Right ventricle myocardium inferior (tissue), 1 donor: ENCODE data around the gene INPP5D. TPM values are rescaled to one million over a fixed set of nuclear protein-coding genes. Genes with fewer than 3 reads are reported as not detected.

ENCODE experiments used
- ATAC-seq: fragments of 200-7000 bp; cut with Tn5 transposase; one replicate; pipeline ENCODE4 v1.9.1; 2020; ENCODE audit warnings: mild to moderate bottlenecking, moderate library complexity
- DNase-seq: peaks from one replicate; pipeline ENCODE4 v3.0.0; 2021; ENCODE audit errors: missing footprints
- intact Hi-C: fragments of 100-400 bp; cut with DNase I; formaldehyde crosslinking; loops from one replicate; pipeline ENCODE4 v1.11.0; 2022
- total RNA-seq: library from RNA; stranded (reverse); fragmentation: NEBNext Ultra II Directional; extraction: Animal tissue kit (Norgen Biotek cat#: 25700); gene quantifications from one replicate; pipeline ENCODE4 v1.2.1, GENCODE V29; 2021
- donor health status: DM: no; HTN: yes; CAD: no; lungs with severe emphysema.

INPP5D gene
- total RNA-seq, 1 donor from 2014 or later = 5.2 TPM

- intact Hi-C loops = no loop called here
- no peak for DNase-seq
- no peak for ATAC-seq
Observed at GRCh38 chr2:233029321-233029720, 30.8 kb upstream of the INPP5D start.

GRCh38 chr2:233031556-233032500, 28.3 kb upstream of the INPP5D start:
- ATAC-seq = no peak
- intact Hi-C loops = no loop called here
- DNase-seq = no peak

GRCh38 chr2:233032551-233033320, 27.4 kb upstream of the INPP5D start, which contains the start of gene NEU2:
Gene NEU2, plus strand, starts transcription at chr2:233032672. Its CDS starts 0 bp downstream, at chr2:233032672.
- DNase-seq (no peak), ATAC-seq (no peak)
- intact Hi-C loops = no loop called here

GRCh38 chr2:233033672-233034071, 26.5 kb upstream of the INPP5D start:
- intact Hi-C loops = no loop called here
- ATAC-seq = no peak
- no peak for DNase-seq

- DNase-seq = no peak
- no peak for ATAC-seq
- intact Hi-C loops = no loop called here
Observed at GRCh38 chr2:233034091-233034882, 25.9 kb upstream of the INPP5D start.

- ATAC-seq (no peak), DNase-seq (no peak)
- intact Hi-C loops = no loop called here
Observed at GRCh38 chr2:233035426-233036161, 24.5 kb upstream of the INPP5D start.

GRCh38 chr2:233036162-233036838, 23.8 kb upstream of the INPP5D start:
- DNase-seq = no peak
- intact Hi-C loops = no loop called here
- no peak for ATAC-seq

- DNase-seq (no peak), ATAC-seq (no peak)
- intact Hi-C loops = no loop called here
Observed at GRCh38 chr2:233037078-233037477, 23.1 kb upstream of the INPP5D start.

GRCh38 chr2:233039212-233039845, 20.8 kb upstream of the INPP5D start:
- intact Hi-C loops = no loop called here
- DNase-seq = no peak
- ATAC-seq = no peak

GRCh38 chr2:233039846-233040530, 20.2 kb upstream of the INPP5D start:
- intact Hi-C loops = no loop called here
- ATAC-seq = no peak
- DNase-seq = no peak

- ATAC-seq = no peak
- DNase-seq = no peak
- intact Hi-C loops = no loop called here
Observed at GRCh38 chr2:233040571-233040970, 19.6 kb upstream of the INPP5D start.

- no peak for ATAC-seq
- intact Hi-C loops = no loop called here
- no peak for DNase-seq
Observed at GRCh38 chr2:233041722-233042323, 18.3 kb upstream of the INPP5D start.

- no peak for DNase-seq
- ATAC-seq = no peak
- intact Hi-C loops = no loop called here
Observed at GRCh38 chr2:233042549-233042948, 17.6 kb upstream of the INPP5D start.

GRCh38 chr2:233044974-233045605, 15.1 kb upstream of the INPP5D start:
- intact Hi-C loops = no loop called here
- no peak for DNase-seq
- peak; percentile 55 for ATAC-seq

GRCh38 chr2:233047206-233047605, 12.9 kb upstream of the INPP5D start:
- ATAC-seq = no peak
- intact Hi-C loops = no loop called here
- no peak for DNase-seq

GRCh38 chr2:233047667-233048066, 12.5 kb upstream of the INPP5D start:
- intact Hi-C loops = no loop called here
- DNase-seq (no peak), ATAC-seq (no peak)
